IPS DF 4.7 (cell line): ENCODE results near the gene C1orf116.

Source experiments
- DNase-seq: peaks from one replicate; pipeline ENCODE4 v3.0.0-alpha.2; 2013; ENCODE audit warnings: low spot score; ENCODE audit errors: extremely low read depth

The C1orf116 gene

DNA sequence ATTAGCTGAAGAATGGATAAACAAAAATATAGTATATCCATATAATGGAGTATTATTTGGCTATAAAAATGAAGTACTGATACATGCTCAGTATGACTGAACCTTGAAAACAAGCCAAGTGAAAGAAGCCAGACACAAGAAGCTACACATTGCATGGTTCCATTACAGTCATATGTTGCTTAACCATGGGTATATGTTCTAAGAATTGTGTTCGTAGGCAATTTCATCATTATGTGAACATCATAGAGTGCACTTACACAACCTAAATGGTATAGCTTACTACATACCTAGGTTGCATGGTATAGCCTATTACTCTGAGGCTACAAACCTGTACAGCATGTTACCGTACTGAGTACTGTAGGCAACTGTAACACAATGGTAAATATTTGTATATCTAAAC is 33.7 kb downstream of the C1orf116 start:
- no peak for DNase-seq

DNA sequence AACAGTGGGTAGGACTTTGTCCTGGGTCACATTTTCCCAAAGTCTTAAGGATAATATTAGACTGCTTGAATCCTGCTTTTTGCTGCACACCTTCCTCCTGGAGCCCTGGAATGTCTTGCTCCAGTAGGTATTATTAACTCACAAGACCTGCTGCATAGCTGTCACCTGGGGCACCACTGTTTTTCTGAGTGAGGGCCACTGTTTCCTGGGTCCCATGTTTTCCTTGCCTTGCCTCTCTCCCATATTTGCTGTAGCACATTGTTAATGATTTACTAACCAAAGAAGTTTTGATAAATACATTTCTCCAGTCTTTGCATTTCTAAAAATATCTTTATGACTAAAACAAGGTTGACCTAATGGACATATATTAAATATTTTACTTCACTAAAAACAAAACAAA is 39.8 kb downstream of the C1orf116 start:
- DNase-seq, result no peak

DNA sequence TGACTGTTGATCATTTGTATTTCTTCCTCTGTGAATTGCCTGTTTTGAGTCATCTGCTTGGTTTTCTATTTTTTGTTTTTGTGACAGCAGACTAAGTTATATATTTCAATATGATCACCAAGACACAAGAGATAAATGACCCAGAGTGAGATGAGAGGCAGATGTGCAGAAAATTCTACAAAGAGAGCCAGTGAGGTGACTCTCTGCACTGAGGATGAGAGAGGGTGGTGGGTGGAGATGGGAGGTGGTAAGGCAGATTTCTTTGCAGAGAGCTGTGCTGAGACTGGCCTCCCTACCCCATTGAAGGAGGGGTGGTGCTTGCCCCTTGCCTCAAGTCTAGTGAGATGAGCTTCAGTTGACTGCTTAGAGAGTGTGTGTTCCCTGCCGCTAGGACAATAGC is 44.7 kb downstream of the C1orf116 start:
- no peak for DNase-seq

DNA sequence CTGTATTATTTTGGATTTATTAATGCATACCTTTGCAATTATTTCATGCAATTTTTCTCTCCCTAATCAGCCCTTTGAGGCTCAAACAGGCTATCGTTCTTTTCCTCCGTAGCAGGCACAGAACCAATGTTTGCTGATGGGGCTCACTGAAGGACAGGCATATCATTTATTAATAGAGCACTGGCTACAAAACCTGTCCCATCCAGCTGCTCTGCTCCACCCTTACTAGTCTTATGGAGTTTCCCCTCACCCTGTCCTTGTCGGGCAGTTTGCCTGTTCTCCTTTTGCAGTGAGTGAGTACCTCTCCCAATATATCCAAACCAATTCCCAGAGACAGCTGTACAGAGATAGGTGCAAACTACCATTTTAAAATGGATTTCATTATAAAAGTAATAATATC is 45.7 kb downstream of the C1orf116 start:
- no peak for DNase-seq

DNA sequence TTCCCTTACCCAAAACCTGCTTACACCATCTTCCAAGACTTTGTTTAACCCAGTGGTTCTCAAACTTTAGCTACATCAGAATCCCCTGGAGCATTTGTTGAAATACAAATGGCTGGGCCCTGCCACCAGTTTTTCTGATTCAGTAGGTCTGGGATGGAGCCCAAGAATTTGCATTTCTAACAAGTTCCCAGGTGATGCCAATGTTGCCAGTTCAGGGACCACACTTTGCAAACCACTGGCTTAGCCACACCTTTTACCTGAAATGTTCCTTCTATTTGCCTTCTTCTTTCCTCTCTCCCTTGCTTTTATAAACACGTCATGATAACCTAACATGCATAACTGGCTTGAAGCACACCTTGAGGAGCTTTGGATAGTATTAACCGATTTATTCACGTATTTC is 46.2 kb downstream of the C1orf116 start:
- DNase-seq, result no peak

DNA sequence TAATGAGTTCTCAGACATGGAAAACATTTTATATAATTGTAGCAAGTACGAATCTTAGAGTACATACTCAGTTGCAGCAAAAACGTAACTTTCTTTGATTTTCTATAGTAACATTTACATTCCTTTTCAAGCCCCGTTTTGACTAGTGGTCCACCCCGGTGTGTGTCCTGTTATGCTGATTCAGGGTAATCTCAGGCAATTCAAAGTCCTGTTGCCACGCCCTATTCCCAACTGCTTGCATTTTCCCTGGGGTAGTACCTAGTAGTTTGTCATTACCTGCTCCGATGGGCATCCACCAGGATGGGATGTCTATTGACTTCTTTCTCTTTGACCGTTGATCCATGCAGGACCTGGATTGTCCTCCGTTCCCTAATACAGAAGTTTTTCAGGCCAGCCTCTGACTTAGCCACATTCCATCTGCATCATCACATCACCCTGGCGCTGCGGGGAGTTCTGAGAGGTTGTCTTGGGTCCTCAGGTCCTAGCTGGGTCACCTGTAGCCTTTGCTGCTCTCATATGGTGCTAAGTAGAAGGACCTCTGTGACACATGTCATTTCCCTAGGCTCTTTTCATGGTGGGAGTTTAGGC is 47.3 kb downstream of the C1orf116 start:
- DNase-seq, result no peak

DNA sequence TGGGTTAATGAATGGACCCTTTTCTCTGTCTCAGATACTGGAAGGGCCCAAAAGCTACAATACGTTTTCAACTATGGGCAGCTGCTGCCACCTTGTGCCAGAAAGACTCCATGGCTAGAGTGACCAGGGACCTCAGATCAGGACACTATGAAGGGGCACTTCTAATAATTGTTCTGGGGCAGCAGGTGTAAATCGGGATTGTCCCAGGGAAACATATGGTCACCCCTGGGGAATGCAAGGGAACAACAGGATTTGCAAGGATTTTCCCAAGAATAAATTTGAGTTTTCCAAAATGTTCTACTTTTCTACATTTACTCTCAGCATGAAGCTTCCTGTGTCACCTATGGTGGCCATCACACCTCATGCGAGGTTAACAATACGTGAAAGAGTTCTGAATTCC is 50.3 kb downstream of the C1orf116 start:
- peak; percentile 56 for DNase-seq

DNA sequence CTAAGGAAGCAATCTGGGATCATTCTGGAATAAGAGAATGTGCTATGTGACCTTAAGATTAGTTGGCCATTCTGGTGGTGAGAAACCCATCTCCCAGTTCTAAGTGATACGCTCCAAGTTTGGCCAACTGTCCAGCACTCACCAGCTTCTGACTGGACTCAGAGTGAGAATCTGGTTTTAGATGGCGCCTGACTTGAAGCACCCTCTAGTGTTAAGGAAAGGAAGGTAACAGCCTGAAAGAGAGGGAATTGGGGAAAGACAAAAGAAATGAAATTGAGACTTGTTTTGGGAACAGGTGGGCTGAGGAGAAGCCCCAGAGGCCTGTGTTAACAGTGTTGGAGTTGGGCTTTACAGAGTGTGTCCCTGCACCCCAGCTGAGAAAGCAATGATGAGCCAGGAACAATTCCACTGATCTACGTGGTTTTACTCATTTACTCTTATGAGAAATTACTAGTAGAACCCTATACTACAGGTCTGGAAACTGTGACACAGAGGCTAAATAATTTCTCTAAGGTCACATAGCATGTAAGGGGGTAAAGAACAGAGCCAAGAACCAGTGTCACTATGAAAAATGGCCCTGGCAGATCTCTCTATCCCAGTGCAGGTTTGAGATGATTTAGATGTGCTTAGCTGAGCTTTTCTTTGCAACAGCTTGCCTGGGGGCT is 53.0 kb downstream of the C1orf116 start:
- no peak for DNase-seq

DNA sequence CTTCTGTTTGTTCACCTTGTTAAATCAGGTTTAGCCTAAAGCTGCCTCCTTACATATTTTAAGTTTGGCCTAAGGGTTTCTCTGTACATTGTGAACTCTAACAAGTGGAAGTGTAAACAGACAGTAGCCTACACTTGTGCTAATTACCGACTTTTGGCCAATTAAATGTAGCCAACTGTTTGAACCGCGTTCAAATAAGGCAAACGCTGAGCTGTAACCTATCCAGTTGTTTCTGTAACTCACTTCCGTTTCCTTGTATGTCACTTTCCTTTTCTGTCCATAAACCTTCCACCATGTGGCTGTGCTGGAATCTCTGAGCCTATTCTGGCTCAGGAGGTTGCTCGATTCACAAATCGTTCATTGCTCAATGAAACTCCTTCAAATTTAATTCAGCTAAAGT is 54.3 kb downstream of the C1orf116 start:
- no peak for DNase-seq

DNA sequence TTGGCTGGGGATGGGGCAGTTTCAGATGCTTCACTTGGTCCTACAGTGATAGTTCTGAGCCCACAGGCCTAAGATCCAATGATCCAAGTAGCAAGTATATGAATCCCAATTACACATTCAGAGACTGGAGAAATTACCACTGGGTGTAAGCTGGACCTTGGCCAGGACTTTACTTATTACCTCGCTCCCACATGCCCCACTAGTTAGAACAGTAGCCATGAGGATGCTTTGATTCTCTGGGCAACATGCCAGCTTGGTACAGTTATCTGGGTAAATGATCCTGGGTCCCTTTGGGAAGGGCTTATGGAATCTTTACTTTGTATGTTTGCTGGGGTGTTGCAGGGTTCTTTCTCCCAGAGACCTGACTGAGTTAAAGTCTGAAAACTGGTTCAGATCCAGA is 57.2 kb downstream of the C1orf116 start:
- no peak for DNase-seq

DNA sequence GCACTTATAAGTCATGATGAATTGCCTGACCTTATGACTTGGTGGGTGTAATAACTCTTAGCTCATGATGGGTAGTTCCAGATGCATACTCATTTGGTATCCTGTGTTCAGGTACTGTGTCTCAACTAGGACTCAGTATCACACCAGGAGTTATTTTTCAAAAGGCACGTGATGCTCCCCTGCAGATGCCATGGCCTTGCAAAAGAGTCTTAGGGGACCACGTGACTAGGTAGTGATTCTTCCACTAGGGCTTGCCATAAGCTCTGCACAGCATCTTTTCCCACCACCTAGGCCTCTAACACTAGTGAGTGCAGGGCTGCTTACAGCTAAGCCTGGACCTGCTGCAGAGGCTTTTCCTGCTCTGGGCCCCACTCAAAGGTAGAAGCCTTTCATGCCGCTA is 58.4 kb downstream of the C1orf116 start:
- DNase-seq, result no peak

DNA sequence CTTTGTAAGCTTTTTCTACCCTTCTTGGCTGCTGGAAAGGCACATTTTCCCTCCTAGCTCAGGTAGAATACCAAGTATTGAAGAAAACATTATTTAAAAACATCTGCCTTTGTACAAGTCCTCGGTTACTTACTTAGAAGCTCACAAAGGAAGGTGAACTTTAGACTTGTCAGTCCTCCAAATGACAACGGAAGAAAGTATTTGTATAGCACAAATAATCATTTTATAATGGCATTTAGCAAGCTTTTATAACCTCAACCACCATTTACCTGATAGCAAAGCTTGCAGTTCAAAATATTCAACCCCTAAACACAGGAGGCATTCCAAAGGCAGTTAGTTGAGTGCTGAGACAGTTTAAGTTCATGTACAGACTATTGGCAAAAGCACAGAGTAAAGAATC is 59.8 kb downstream of the C1orf116 start:
- no peak for DNase-seq

DNA sequence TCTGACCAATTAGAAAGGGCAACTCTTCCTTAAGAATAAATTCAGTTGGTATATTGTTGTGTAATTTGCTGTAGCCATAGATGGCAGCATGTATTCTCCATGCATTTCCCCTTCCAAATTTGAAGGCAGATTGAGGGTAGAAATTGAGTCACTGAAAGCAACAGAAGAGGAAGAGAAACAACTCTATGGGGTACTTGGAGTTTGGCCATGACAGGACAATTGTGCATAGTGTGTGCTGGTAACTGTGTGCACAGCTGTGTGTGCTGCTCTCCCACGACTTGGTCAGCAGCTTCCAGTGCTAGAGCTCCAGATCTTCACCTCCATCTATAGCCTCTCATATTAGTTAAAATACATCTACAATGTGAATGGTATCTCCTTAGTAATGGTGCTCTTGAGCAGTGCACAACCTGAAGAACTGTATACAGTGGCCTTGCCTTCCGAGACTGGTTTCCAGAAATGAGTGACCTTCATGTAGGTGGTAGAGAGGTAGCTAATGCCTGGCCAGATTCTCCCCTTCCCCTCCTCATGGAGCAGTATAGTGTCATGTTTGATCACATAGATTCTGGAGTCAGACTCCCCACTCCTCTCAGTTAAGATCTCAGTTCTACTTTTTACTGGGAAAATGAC is 61.4 kb downstream of the C1orf116 start:
- DNase-seq, result no peak

DNA sequence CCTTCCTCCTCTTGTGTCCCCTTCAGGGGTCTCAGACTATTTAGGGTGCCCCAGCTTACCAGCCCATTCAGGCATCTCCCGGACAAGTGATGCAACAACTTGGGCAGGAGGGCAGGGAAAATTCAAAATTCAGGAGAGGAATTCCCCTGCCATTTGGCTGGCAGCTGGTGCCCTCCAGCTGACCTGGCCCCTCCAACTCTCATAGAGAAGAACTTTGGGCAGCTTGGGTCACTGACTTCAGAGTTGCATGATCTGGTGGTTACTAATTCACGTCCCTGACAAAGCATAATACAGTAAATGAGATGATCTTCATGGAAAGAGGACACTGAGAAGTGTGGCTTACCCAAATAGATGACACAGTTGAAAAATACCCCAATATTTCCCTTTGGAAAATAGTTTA is 62.1 kb downstream of the C1orf116 start, which contains the start of gene FCAMR:
FCAMR (minus strand) TSS at position 15 of the 400 bp plus-strand sequence. CDS start 335 bp downstream, outside the sequence.
- DNase-seq, result no peak

DNA sequence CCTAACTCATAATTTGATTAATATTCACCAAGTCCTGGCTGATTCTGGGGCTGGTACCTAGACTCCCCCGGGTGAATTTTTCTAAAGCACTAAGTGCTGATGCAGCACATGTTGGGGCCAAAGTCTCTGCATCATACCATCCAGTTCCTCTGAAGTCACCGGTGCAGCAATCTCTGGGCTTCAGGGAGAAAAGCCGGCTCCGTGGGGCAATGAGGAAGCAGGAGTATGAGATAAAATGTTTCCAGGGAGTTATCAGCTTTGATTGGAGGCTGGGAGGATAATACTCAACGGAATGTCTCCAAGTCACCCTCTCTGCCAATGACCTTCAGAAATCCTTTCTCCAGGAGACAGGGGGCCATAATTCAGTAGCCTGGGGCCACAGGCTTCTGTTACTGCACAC is 63.5 kb downstream of the C1orf116 start:
- DNase-seq, result no peak
